NCI-H2171 (cell line): ENCODE data around the gene THSD7B.
A peak's percentile ranks its signal among the peaks of the same experiment; 100 is the strongest.
"Not testable (repeated sequence)": the region's sequence is repeated elsewhere in the genome, so short reads cannot be mapped to it uniquely, and the experiment has no call there.

Experiments used
- DNase-seq: peaks from one replicate; lab custom pipeline; 2025; lab: John Stamatoyannopoulos, UW

THSD7B gene

DNA sequence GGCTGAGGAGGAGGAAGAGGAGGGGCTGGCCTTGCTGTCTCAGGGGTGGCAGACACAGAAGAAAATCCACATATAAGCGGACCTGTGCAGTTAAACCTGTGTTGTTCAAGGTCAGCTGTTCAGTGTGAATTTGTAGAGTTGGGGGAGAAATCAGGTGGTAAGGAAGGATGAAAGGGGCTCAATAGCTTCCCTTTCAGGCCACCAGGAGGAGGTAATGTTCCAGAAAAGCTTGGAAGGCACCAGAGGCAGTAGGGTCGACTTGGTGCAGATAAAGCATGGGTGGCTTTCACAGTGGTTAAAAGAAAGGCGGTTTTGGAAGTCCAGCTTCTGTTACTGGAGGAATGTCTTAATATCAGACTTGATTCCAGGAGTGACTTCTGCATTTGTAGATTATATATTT lies 167.4 kb downstream of the THSD7B start:
- no peak for DNase-seq

DNA sequence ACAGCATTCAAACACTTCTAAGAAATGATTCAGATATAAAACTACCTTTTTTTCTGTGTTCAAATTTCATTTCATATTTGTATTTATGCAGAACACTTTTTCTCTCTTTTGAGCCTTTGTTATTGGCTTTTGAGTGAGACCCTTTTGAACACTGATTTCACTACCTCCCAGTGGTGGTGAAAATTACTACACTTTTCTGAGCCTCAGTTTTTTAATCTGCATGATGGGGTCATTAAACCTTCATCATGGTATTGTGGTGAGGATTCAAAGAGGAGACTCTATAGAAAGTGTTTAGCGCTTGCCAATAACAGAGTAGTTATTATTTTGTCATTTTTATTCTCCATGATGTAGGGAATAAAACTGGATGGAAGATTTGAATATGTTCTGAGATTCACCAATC lies 169.8 kb downstream of the THSD7B start:
- DNase-seq: no peak

DNA sequence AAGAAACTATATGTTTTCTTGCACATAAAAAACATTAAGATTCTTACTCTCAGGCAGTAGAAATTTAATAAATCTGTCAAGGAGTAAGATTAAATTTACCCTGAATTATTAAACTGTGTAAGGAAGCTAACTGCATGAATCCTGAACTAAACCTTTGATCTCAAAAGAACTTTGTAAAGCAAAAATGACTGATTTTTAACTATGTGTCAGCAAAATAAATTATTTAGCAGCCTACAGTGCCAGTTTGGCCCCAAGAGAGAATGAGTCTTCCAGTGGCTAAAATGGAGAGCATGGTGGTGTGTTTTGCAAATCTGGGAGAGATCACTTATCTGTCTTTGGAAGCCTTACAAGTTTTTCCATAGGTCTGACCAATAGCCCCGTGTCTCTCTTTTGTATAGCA lies 190.7 kb downstream of the THSD7B start:
- DNase-seq: no peak

DNA sequence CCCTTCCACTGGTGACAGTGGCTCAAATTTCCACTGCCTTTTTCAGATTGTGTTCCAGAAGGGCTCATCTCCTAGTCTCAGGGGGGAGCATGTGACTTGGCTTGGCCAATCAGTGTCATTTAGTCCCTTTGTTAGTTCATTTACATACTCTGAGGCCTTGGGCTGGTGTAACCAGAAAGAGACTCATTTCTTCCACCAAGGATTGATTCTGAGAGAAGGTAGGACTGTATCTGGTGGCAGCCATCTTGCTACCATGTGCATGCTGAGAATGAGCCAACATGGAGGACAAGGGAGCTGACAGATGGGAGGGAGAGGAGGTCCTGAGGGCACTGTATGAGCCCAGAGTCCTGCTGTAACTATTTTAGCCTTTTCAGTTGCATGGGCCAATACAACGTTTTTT lies 191.7 kb downstream of the THSD7B start:
- DNase-seq: no peak

DNA sequence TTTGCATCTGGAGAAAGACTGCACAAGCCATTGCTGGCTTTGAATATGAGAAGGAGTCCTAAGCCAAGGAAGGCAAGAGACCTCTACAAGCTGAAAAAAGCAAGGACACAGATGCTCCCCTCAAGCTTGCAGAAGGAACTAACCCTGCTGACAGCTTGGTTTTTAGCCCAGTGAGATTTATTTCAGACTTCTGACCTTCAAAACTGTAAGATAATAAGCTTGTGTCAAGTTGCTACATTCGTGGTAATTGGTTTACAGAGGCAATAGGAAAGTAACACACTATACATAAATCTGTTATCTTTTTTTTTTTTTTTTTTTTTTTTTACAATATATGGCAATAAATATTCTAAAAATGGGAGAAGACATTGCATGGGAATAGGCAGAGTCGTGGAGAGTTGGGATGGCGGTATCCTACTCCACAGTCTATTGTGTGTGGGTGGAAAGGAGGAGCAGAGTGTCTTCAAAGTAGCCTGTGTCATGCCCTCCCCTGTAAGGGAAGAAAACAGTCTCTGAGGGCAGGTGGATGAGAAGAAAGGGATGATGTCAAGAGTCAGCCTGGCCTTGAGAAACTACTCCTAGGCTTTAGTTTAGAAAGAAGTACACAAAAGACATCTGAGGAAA lies 196.9 kb downstream of the THSD7B start:
- no peak for DNase-seq

DNA sequence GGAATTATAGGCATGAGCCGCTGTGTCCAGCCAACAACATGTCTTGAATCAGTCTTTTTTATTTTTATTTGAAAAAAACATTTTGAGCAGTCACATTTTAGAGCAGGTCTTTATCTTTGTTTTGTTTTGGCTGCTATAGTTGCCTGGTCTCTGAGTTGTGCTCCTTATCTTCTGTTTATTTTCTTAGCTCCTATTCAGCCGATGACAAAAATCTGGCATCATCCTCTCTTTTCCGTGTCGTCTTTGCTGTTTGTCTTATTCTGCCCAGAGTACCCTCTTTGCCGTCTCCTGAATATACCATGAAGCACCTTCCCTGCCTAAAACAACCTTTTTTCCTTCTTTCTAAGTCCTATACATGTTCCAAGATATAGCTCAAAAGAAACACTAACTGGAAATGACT lies 201.1 kb downstream of the THSD7B start:
- no peak for DNase-seq

DNA sequence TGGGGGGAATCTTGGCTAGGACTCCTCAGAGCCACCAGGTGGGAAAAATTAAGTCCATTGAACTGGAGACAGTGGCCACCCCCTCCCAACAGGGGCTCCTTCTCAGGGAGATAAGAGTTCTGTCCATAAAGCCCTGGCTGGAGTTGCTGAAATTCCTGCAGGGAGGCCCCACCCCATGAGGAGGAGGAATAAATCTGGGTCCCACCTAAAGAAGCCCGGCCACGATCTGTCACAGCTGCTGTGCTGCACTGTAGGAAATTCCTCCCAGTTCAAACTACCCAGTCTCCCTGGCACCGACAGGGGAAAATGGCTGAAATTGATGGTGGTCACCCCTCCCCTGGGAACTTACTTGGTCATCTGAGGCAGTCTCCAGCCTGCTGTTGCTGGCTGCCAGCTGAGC lies 215.0 kb downstream of the THSD7B start:
- DNase-seq: no peak

DNA sequence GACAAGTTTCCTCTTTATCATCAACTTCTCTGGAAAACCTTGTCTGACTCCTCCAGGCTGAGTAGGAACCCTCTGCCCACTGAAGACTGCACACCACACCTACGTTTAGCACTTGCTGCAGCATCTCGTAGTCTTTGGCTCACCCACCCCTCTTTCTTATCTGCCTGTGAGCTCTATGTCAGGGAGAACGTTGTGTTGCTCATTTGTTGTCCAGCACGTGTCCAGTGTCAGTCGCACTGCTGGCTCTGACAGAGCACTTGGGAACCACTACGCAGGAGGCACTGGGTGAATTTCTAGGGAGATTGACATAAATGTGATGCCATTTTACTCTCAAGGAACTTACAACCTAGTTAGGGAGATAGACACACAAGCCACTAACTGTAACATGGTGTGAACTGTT lies 216.3 kb downstream of the THSD7B start:
- DNase-seq: not testable (repeated sequence)

DNA sequence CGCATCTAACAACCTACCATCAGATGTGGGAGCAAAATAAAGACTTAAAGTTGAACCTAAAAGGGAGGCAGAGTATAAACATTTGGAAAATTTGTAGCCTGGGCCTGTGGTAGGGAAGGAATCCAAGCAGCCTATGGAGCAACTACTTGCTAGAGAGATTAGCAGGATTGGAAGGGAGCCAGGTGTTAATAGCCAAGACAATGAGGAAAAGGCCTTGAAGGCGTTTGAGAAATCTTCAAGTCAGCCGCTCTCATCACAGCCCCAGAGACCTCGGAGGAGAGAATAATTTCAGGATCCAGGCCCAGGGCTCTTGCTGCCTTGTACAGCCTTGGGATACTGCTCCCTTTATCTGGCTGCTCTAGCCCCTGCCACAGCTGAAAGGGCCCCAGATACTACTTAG lies 219.7 kb downstream of the THSD7B start:
- no peak for DNase-seq

DNA sequence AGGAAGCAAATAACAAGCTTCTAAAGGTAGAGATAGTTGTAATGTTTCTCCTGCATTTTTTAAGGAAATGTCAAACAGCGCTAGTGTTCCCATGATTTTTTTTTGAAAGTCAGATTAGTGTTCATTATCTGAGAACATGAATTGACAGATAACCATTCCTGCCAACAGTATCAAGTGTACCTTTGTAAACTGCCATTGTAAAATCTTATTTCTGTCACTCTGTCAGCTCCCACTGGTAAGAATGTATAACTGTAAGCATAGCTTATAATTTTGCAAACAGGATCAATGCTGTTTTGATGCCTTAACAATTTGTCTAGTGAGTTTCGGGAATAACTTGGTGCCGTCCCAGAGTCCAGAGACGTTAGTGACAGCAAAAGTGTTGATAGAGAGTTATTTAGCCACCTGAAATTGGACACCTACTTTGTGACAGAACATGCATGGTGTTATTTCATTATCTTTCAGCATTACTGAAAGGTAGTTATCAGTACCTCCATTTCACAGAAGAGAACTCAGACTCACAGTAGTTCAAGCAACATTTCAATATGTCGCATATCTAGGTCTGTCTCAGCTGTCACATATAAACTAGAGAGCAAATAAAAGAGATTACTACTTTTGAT lies 221.4 kb downstream of the THSD7B start:
- DNase-seq: no peak

DNA sequence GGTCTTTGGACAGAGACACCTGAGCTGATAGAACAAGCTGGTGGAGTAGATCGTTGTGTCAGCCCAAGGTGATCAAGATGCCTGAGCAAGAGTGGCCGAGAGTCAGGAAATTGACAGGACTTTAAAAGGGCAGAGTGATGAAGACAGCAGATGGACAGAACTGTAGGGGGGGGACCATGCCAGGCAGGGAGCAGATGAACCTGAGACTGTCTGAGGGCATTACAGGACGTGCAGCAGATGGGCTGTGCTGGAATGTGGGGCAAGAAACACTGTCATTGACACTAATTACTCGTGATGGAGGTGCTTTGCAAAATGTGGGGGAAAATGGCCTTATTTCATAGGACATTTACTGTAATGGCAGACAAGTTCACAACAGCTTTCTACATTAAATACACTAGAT lies 225.0 kb downstream of the THSD7B start:
- DNase-seq: no peak

DNA sequence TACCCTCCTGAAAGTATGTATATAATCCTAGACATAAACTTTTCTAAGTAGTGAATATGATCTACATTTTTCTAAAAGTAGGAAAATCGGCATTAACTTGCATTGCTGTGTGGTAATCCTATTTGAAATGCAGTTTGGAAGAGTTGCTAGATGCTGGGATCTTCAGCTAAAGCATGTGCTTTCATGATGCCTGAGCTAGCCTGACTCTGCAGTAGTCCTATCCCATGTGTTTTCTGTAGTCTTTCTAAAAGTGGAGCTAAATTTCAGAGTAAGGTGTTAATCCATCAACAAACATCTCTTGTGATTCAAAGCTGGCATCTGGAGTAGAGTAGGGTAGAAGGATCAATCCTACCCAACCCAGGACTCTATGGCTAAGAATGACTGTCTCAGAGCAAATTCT lies 229.4 kb downstream of the THSD7B start:
- DNase-seq: no peak

DNA sequence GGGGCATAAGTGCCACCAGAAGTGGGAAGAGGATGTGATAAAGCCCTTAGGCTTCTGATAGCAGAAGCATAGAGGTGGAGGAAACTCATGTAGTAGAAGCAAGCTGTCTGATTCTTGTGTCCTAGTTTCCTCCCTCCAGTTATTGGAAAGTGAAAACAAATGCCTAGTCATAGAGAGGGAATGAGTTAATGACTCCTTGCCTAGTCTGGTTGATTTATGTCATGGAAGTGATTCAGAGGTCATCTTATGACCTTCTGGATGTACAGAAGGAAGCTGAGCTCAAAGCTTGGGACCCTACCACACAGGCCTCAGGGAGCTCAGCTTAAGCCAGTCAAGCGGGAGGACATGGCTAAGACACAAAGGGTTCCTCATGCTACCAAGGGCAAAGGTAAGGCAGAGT lies 232.2 kb downstream of the THSD7B start:
- DNase-seq: no peak

DNA sequence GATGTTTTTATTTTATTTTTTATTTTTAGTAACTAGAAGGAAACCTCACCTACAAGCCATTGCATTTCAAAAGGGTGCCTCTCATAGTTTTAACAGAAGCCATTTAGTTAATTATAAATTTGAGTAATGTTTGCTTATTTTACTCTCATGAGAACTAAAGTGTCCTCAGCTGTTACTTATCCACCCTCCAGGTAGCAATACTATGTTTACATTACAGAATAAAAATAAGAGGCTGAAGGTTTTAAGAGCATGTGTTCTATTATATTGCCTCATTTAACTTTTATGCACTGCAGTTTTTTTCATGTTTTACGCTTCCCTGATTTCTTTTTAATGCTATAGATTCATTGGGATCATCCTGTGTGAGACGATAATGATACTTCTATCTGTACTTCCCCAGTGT lies 235.5 kb downstream of the THSD7B start:
- DNase-seq: no peak

DNA sequence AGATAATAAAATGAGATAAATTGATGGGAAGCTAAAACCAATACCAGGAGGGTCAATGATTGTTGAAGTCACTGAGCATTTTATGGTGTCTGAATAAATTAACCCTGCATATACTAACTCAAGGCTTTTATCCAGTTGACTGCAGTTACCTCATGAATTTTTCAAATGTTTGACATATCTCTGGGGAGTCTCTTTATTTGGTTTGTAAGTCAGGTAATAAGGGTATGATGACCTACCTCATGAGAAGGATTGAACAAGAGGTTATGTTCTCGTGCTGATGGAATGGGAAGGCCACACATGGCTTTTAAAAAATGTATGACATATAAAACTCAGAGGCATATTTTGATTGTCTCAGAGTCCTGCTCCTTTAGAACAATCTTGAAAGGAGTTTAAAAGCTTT lies 237.6 kb downstream of the THSD7B start:
- no peak for DNase-seq

DNA sequence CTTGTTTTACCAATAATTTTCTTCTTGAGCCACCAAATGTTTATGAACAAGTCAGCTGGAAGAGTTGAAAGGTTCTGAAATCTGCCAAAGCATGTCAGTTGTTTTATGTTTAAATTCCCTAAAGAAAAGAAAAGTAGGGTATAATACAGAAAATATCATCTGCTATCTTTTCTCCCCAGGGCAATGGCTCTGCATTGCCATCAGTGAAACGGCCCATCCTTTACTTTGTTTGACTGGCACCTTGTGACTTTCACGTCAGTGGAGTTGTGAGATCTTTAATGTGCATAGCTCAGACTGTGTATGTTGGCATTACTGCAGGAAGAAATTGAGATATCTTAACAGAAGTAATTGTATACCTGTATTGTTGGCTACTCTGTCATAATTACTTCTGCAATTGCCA lies 239.9 kb downstream of the THSD7B start:
- no peak for DNase-seq

DNA sequence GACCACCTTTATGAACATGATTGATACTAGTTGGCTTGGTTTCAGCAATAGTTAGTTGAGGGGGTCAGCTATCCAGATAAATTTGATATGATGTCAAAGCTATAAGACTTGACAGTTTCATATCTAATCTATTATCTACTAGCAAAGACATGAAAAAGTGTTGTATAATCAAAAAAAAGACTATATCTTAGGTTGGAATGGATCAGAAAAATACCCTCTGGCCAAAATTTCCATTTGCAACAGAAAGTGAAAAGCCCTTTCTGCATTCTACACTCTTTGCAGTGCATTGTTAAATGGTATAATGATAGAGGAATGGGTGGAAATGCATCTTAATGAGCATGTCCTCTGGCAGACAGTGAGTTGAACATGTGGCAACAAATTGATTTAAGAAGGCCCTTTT lies 242.6 kb downstream of the THSD7B start:
- no peak for DNase-seq

DNA sequence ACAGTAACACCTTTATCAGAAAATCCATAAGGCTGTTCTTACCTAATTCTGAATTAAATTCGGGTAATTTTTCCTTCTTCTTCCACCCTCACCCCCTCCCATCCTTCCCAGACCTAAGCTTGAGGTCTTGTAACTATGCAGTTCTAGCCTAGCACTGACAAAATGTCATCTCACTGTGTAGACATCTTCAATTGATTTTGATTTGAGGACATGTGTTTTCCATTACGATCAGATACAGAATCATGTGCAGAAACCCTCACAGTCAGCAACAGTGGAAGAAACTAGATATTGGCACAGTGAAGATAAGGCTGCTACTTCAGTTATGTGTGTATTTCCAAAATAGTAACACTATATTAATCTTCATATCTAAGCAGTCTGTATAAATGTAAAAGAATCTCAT lies 244.6 kb downstream of the THSD7B start:
- no peak for DNase-seq

DNA sequence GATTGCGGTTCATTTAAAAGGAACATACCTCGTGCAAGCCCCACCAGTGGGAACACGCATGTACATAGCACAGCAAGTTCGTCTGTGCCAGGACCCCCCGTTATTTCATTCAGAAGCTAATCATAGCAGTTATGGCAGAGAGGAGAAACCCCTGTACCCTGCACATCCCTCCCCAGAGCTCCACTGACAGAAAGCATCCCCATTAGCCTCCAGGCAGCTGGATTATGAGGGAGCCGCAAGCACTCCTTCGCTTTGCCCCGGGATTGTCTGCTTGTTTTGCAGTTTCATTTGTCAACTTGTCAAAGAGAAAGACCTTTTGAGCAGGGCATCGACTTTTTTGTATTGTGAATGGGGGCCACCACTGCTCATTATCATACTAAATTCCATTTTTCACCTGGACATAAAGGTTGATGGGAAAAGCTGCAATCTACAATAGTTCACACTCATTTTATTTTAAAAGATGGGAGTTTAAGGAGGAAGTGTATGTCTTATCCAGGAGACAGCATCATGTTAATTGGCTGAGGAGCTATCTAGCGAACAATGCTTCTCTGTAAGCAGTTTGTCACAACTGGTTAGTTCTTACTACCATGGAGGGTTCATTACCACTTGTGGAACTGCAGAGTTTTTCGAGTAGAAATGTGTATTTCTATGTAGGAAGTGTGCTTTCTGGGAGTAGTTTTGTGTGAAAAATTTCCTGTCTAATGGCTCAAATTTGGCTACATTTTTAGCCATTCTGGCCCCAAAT lies 255.3 kb downstream of the THSD7B start:
- DNase-seq: no peak

DNA sequence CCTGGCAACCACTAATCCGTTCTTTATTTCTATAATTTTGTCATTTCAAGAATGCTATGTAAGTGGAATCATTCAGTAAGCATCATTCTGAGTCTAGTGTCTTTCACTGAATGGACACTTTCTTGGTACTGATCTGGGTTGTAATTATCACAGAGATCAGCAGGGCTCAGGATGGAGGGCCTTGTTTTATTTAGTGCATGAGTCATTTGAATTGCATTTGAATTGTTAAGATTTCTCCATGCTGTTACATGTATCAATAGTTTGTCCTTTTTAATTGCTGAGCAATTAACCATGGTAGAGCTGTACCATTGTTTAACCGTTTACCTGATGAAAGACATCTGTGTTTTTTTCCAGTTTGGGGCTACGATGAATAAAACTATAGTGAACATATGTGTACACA lies 256.4 kb downstream of the THSD7B start:
- DNase-seq: no peak

DNA sequence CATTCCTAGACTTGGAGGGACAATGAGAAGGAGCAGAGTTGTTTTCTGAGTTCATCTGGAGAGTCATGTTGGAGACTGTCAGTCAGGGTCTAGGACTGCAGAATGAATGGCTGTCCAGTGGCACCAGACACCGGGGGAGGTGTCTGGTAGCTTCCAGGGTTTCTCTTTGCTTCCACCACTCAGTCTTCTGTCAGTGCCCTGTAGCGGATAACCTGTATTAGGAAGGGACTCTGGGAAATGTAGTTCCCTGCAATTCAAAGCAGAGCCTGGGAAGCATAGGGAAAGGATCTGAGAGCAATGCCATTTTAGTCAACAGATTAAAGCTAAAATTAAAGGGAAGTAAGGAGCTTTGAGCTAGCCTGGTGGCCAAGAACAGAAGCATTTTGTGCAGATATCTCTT lies 257.9 kb downstream of the THSD7B start:
- no peak for DNase-seq

DNA sequence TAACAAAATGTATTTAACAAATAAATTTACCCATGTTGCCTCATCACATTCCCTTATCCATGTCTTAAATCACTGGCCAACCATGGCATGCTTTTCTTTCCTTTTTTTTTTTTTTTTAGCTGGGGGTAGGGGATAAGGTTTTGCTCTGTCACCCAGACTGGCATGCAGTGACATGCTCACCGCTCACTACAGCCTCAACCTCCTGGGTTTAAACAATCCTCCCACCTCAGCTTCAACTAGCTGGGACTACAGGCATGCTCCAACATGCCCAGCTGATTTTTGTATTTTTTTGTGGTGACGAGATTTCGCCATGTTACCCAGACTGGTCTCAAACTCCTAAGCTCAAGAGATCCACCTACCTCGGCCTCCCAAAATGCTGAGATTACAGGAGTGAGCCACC lies 266.4 kb downstream of the THSD7B start:
- DNase-seq: peak; percentile 48

DNA sequence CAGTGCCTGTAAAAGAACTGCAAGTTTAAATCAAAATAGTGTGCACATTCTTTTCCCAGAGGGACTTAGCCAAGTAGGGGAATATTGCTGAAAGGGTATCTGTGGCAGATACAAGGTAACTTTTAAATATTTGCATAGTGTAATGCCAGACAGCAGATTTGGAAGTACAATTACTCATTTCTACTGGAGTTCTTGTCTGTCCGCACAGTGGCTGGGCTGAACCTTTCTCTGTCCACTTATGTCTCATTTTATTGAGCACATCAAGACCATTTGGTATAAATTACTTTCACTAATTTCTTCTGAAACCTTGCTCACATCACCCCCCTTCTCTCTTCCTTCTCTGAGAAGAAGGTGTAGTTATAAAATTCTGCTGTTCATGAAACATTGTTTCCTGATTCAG lies 271.3 kb downstream of the THSD7B start:
- DNase-seq: no peak
